AG04450 (cell line): ENCODE data around the gene EYA4. TPM values are rescaled to one million over a fixed set of nuclear protein-coding genes. Genes with fewer than 3 reads are reported as not detected.

ENCODE experiments used
- CTCF ChIA-PET: fragments of 300-600, 350-600 bp; formaldehyde crosslinking; extraction: SDS; loops from one replicate; lab custom pipeline; 2022; ENCODE audit warnings: antibody characterized with exemption, inconsistent platforms; lab: Charles Lee
- POLR2A ChIA-PET: fragments of 350-600 bp; formaldehyde crosslinking; extraction: SDS; loops from one replicate; lab custom pipeline; 2021; ENCODE audit warnings: antibody characterized with exemption, inconsistent platforms; lab: Yijun Ruan, JAX
- DNase-seq: peaks from one replicate; pipeline ENCODE4 v3.0.0-alpha.2; 2011; ENCODE audit warnings: low read depth, low spot score
- H3K27ac ChIP-seq: one replicate; pipeline ENCODE4 v1.5.1; 2012; ENCODE audit warnings: low read depth, low read length, control low read depth
- H3K27me3 ChIP-seq: one replicate; pipeline ENCODE4 v1.6.0; 2012; ENCODE audit warnings: low read length; ENCODE audit not compliant: control insufficient read depth, insufficient read depth
- H3K4me3 ChIP-seq: 2 replicates; pipeline ENCODE4 v1.5.1; 2011; ENCODE audit warnings: mild to moderate bottlenecking, low read depth, low read length, control low read depth
- H3K9me3 ChIP-seq: 2 replicates; pipeline ENCODE4 v1.5.1; 2012; ENCODE audit warnings: low read length; ENCODE audit not compliant: control insufficient read depth, insufficient read depth
- polyA plus RNA-seq: library from polyadenylated mRNA; depleted of rRNA; stranded (reverse); fragments of >200 nt; gene quantifications from 2 replicates; pipeline ENCODE4 v1.2.3, GENCODE V29; 2011
- TF ChIP-seq, protein P1 (sequence below): IDR thresholded peaks from 2 replicates; pipeline ENCODE4 v1.5.1; 2011; ENCODE audit warnings: low read depth, low read length, control low read depth, inconsistent platforms

The EYA4 gene
- polyA plus RNA-seq, 1 experiment = 37.8 TPM

DNA sequence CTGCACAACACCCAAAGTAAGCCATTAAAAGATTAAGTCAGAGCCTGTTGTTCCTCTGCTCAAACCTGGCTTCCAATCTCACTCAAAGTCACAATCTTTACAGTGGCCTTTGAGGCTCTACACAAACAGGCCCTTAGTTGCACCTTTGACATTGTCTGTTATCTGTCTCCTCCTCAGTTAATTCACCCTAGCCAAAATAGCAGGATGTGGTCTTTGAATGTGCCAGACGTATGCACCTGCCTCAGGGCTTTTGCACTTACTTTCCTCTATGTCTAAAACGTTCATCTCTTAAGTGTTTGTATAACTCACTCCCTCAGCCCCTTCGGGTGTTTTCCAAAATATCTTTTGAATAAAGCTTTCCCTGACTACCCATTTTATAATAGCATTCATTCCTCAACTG lies 107.7 kb downstream of the EYA4 start:
- CTCF ChIA-PET = no interaction called here
- no peaks in the 10 kb centered on the region for H3K27me3 ChIP-seq
- no peaks in the 10 kb centered on the region for H3K9me3 ChIP-seq
- POLR2A ChIA-PET = no interaction called here
- no peak overlapping the region for H3K4me3 ChIP-seq
- H3K27ac ChIP-seq = no peak overlapping the region
- no peak for DNase-seq
- TF ChIP-seq, protein P1, sequence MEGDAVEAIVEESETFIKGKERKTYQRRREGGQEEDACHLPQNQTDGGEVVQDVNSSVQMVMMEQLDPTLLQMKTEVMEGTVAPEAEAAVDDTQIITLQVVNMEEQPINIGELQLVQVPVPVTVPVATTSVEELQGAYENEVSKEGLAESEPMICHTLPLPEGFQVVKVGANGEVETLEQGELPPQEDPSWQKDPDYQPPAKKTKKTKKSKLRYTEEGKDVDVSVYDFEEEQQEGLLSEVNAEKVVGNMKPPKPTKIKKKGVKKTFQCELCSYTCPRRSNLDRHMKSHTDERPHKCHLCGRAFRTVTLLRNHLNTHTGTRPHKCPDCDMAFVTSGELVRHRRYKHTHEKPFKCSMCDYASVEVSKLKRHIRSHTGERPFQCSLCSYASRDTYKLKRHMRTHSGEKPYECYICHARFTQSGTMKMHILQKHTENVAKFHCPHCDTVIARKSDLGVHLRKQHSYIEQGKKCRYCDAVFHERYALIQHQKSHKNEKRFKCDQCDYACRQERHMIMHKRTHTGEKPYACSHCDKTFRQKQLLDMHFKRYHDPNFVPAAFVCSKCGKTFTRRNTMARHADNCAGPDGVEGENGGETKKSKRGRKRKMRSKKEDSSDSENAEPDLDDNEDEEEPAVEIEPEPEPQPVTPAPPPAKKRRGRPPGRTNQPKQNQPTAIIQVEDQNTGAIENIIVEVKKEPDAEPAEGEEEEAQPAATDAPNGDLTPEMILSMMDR = no peak

DNA sequence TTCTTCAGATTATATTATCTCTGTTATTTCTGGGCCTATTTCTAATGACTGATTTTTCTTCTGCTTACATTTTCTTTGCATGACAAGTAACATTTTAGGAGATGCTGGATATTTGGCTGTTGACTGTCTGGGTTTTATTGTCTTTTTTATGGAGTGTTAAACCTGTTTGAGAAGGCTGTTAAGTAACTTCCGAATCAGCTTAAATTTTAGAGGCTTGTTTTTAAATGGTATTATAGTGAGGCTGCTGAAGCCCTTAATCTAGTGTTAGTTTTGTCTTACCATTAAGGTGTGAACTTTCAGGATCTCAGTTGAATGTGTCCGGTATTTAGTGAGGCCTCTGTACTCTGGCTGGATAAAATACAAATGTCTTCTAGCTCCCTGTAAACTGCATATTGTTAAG lies 109.8 kb downstream of the EYA4 start:
- ChIA-PET CTCF (no interaction called here), POLR2A (no interaction called here)
- H3K27me3 ChIP-seq = no peaks in the 10 kb centered on the region
- no peak for DNase-seq
- H3K27ac ChIP-seq = no peak overlapping the region
- TF ChIP-seq, protein P1 = no peak
- no peak overlapping the region for H3K4me3 ChIP-seq
- no peaks in the 10 kb centered on the region for H3K9me3 ChIP-seq

DNA sequence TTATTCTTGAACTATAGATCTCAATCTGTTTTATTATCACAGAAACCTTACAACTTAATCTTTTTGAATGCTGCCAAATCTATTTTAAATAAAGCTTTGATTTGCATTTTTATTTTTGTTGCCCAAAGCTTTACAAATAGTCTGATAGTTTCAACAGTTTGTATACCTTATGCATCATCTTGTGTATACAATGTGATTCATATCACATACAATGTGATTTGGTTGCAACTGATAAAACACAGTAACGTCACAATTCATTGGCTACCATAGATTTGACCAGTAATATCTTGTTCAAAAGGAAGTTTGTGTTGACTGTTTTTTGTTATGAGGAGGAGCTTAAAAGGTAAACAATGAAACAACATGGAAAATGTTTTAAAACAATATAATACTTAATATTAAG lies 110.9 kb downstream of the EYA4 start:
- no peak overlapping the region for H3K27ac ChIP-seq
- POLR2A ChIA-PET = no interaction called here
- no peak for DNase-seq
- no peaks in the 10 kb centered on the region for H3K9me3 ChIP-seq
- TF ChIP-seq, protein P1 = no peak
- H3K4me3 ChIP-seq = no peak overlapping the region
- CTCF ChIA-PET = no interaction called here
- no peaks in the 10 kb centered on the region for H3K27me3 ChIP-seq

DNA sequence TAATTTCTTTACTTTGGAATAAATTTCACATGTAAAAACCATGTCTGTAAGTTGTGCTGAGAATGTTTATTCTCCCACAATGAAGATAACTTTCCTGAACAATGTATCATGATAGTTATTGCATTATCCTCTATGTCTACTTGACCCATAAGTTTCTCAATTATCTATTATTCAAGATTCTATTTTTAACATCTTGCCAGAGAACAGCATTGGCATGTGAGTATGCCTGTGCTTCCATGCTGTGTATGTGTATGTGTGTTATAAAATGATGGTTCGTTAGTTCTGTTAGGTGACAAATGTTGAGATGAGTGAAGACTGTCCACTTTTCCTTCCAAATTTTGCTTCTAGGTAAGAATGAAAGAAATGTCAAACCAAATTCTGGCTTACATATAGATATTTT lies 111.9 kb downstream of the EYA4 start:
- no peak for DNase-seq
- TF ChIP-seq, protein P1 = no peak
- Histone ChIP-seq H3K4me3 (no peak overlapping the region), H3K27me3 (no peaks in the 10 kb centered on the region), H3K9me3 (no peaks in the 10 kb centered on the region), H3K27ac (no peak overlapping the region)
- POLR2A ChIA-PET = no interaction called here
- CTCF ChIA-PET = no interaction called here

DNA sequence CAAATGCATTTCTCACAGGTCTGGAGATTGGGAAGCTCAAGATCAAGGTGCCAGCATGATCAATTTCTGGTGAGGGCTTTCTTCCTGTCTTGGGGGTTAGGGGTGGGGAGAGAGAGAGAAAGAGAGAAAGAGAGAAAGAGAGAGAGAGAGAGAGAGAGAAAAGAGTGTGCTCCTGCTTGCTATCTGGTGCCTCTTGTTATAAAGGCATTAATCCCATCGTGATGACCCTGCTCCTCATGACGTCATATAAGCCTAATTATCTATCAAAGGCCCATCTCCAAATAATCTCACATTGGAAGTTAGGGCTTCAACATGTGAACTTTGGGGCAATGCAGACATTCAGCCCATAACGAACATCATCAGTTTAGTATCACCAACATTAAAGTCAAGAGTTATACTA lies 114.8 kb downstream of the EYA4 start:
- Histone ChIP-seq H3K27ac (no peak overlapping the region), H3K27me3 (no peaks in the 10 kb centered on the region), H3K9me3 (no peaks in the 10 kb centered on the region), H3K4me3 (no peak overlapping the region)
- no peak for DNase-seq
- TF ChIP-seq, protein P1 = no peak
- ChIA-PET POLR2A (no interaction called here), CTCF (no interaction called here)
